ENCODE results near the gene GJA10.

The GJA10 gene

GRCh38 chr6:89917216-89917615, 22.9 kb downstream of the GJA10 start:
- no peak for DNase-seq (ENCODE audit: low spot score)

GRCh38 chr6:89917801-89918366, 23.6 kb downstream of the GJA10 start:
- no peak for DNase-seq (ENCODE audit: low spot score)

- no peak for DNase-seq (ENCODE audit: low spot score)
Measured at GRCh38 chr6:89921197-89921596, 26.9 kb downstream of the GJA10 start.

- peak; percentile 33 for DNase-seq (ENCODE audit: low spot score)
Measured at GRCh38 chr6:89921691-89922090, 27.4 kb downstream of the GJA10 start.

- no peak for DNase-seq (ENCODE audit: low spot score)
Measured at GRCh38 chr6:89924231-89924630, 30.0 kb downstream of the GJA10 start.

GRCh38 chr6:89925826-89926225, 31.6 kb downstream of the GJA10 start:
- DNase-seq (ENCODE audit: low spot score), result no peak

- DNase-seq (ENCODE audit: low spot score), result no peak
Measured at GRCh38 chr6:89927264-89927663, 33.0 kb downstream of the GJA10 start.

- DNase-seq (ENCODE audit: low spot score), result no peak
Measured at GRCh38 chr6:89927791-89928550, 33.7 kb downstream of the GJA10 start.

- DNase-seq (ENCODE audit: low spot score), result no peak
Measured at GRCh38 chr6:89928604-89929003, 34.3 kb downstream of the GJA10 start.

GRCh38 chr6:89930789-89931188, 36.5 kb downstream of the GJA10 start:
- DNase-seq (ENCODE audit: low spot score), result no peak

GRCh38 chr6:89932245-89932802, 38.1 kb downstream of the GJA10 start:
- DNase-seq (ENCODE audit: low spot score), result no peak

GRCh38 chr6:89934685-89935366, 40.6 kb downstream of the GJA10 start:
- no peak for DNase-seq (ENCODE audit: low spot score)

GRCh38 chr6:89936177-89936576, 41.9 kb downstream of the GJA10 start:
- DNase-seq (ENCODE audit: low spot score), result no peak

GRCh38 chr6:89938014-89938413, 43.7 kb downstream of the GJA10 start:
- DNase-seq (ENCODE audit: low spot score), result no peak

GRCh38 chr6:89939144-89939543, 44.9 kb downstream of the GJA10 start:
- no peak for DNase-seq (ENCODE audit: low spot score)

GRCh38 chr6:89940225-89941027, 46.2 kb downstream of the GJA10 start:
- DNase-seq (ENCODE audit: low spot score), result peak; percentile 75

GRCh38 chr6:89941031-89941762, 46.9 kb downstream of the GJA10 start:
- no peak for DNase-seq (ENCODE audit: low spot score)

GRCh38 chr6:89941763-89942497, 47.7 kb downstream of the GJA10 start:
- DNase-seq (ENCODE audit: low spot score), result no peak

GRCh38 chr6:89942601-89943000, 48.3 kb downstream of the GJA10 start:
- DNase-seq (ENCODE audit: low spot score), result no peak

GRCh38 chr6:89944181-89944755, 50.0 kb downstream of the GJA10 start:
- DNase-seq (ENCODE audit: low spot score), result no peak
